Measurements from ENCODE around the gene OR52W1. TPM values are rescaled to one million over a fixed set of nuclear protein-coding genes. Genes with fewer than 3 reads are reported as not detected.
A peak's percentile ranks its signal among the peaks of the same experiment; 100 is the strongest.

The OR52W1 gene
- total and polyA plus RNA-seq, 10 of the 15 experiments (the other 5 are each of a cell fraction or from before 2014, with no cell fraction given): not detected

DNA sequence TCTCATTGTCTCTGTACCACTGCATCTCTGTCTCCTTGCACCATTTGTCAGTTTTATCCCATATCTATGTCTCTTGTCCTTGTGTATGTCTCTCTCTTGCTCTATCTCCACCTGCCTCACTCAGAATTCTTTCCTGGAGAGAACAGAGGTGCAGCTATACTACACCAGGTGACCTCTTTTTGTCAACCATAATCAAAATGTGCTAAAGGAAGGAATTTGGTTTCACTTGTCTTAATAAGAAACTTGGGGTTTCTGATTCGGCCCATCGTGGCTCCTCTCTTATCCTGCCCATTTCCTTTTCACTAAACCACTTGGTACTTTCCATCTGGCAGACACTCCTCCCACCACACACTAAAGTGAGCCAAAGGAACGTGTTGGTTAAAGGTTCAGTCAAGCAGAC lies 4.3 kb downstream of the OR52W1 start:
- DNase-seq (ENCODE audit: low read depth, low spot score): peak; percentile 58
- H3K4me3 ChIP-seq: no peak overlapping the region
- no peaks in the 10 kb centered on the region for H4K20me1 ChIP-seq (ENCODE audit: control insufficient read depth, insufficient read depth)
- H3K4me2 ChIP-seq (ENCODE audit: control insufficient read depth, insufficient read depth): no peak overlapping the region
- H3K27ac ChIP-seq (ENCODE audit: control insufficient read depth, insufficient read depth): 0 out of 2 replicates have a peak overlapping the region, but pooled peaks have one; percentile 0
- no peaks in the 10 kb centered on the region for H3K79me2 ChIP-seq (ENCODE audit: control insufficient read depth, insufficient read depth, low read length)
- H3K9me3 ChIP-seq (replicated peaks; ENCODE audit: control insufficient read depth, insufficient read depth, low read length): no peaks in the 10 kb centered on the region
- no TSS peak for BruUV-seq (replicated peaks)
- H3K4me1 ChIP-seq (ENCODE audit: control insufficient read depth, insufficient read depth, low read length): peaks cover 9% of the 10 kb centered on the region
- ChIA-PET POLR2A (no interaction called here), SMC1A (ENCODE audit: uncharacterized antibody, unreplicated experiment) (interaction anchor here (0.8 to 2.7 kb wide), 4 partner anchors 12 to 159 kb away, joined by 3 to 12 read pairs (median 4); partner anchors contain the start of gene FHIP1B), CTCF (interaction anchor here (1.0 to 1.7 kb wide), 3 partner anchors 48 to 96 kb away, joined by 3 to 7 read pairs (median 3); no protein-coding TSS in a partner anchor), RAD21 (ENCODE audit: unreplicated experiment) (no interaction called here)
- peak; percentile 86 for ATAC-seq
- 2% methylated on average over 3 of the region's 3 CpGs for WGBS (ENCODE audit: insufficient coverage, insufficient replicate concordance, low lambda C conversion rate, missing lambda C conversion rate)
- in situ Hi-C loops (cut with MboI) (no loop called here), intact Hi-C loops (cut with micrococcal nuclease; ENCODE audit: unreplicated experiment) (no loop called here)
- peak; percentile 56 for FAIRE-seq
- no peaks in the 10 kb centered on the region; a peak in 1 of 4 replicates for H3K36me3 ChIP-seq (ENCODE audit: control insufficient read depth in 2 of 2, insufficient read depth in 2 of 2, low read length in 1 of 2)
- H3K9ac ChIP-seq (ENCODE audit: control insufficient read depth, insufficient read depth, low read length): no peak overlapping the region
- no peak overlapping the region for H2AFZ ChIP-seq (ENCODE audit: control insufficient read depth, low read depth, low read length)
- H3K27me3 ChIP-seq (replicated peaks in 1 of 2; ENCODE audit: control insufficient read depth in 2 of 2, insufficient read depth in 2 of 2, low read length in 1 of 2): no peaks in the 10 kb centered on the region
- TF ChIP-seq BHLHE40 (IDR thresholded peaks at IDR 0.05; ENCODE audit: borderline replicate concordance in 1 of 2, low read depth in 2 of 2, low read length in 1 of 2): peak; percentile 18 to 69; a peak in 2 of 4 replicates
- TF ChIP-seq, protein P1, sequence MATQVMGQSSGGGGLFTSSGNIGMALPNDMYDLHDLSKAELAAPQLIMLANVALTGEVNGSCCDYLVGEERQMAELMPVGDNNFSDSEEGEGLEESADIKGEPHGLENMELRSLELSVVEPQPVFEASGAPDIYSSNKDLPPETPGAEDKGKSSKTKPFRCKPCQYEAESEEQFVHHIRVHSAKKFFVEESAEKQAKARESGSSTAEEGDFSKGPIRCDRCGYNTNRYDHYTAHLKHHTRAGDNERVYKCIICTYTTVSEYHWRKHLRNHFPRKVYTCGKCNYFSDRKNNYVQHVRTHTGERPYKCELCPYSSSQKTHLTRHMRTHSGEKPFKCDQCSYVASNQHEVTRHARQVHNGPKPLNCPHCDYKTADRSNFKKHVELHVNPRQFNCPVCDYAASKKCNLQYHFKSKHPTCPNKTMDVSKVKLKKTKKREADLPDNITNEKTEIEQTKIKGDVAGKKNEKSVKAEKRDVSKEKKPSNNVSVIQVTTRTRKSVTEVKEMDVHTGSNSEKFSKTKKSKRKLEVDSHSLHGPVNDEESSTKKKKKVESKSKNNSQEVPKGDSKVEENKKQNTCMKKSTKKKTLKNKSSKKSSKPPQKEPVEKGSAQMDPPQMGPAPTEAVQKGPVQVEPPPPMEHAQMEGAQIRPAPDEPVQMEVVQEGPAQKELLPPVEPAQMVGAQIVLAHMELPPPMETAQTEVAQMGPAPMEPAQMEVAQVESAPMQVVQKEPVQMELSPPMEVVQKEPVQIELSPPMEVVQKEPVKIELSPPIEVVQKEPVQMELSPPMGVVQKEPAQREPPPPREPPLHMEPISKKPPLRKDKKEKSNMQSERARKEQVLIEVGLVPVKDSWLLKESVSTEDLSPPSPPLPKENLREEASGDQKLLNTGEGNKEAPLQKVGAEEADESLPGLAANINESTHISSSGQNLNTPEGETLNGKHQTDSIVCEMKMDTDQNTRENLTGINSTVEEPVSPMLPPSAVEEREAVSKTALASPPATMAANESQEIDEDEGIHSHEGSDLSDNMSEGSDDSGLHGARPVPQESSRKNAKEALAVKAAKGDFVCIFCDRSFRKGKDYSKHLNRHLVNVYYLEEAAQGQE (IDR thresholded peaks at IDR 0.05; ENCODE audit: low read depth, low read length): no peak
- TF ChIP-seq, protein P2, sequence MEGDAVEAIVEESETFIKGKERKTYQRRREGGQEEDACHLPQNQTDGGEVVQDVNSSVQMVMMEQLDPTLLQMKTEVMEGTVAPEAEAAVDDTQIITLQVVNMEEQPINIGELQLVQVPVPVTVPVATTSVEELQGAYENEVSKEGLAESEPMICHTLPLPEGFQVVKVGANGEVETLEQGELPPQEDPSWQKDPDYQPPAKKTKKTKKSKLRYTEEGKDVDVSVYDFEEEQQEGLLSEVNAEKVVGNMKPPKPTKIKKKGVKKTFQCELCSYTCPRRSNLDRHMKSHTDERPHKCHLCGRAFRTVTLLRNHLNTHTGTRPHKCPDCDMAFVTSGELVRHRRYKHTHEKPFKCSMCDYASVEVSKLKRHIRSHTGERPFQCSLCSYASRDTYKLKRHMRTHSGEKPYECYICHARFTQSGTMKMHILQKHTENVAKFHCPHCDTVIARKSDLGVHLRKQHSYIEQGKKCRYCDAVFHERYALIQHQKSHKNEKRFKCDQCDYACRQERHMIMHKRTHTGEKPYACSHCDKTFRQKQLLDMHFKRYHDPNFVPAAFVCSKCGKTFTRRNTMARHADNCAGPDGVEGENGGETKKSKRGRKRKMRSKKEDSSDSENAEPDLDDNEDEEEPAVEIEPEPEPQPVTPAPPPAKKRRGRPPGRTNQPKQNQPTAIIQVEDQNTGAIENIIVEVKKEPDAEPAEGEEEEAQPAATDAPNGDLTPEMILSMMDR (IDR thresholded peaks at IDR 0.05 in 2 of 3, conservative IDR thresholded peaks at IDR 0.05 in 1 of 3; ENCODE audit: control insufficient read depth in 2 of 3, extremely low read depth in 1 of 3, insufficient read depth in 1 of 3, low read depth in 3 of 3, low read length in 3 of 3): no peak
- TF ChIP-seq DPF2 (IDR thresholded peaks at IDR 0.05): 0 out of 2 replicates have a peak, but pooled peaks have one; percentile 19
- no peak for TF ChIP-seq STAT3 (IDR thresholded peaks at IDR 0.05; ENCODE audit: low read depth, low read length)
- no peak for TF ChIP-seq KLF5 (IDR thresholded peaks at IDR 0.05; ENCODE audit: partially characterized antibody)
- TF ChIP-seq CHD2 (IDR thresholded peaks at IDR 0.05; ENCODE audit: borderline replicate concordance, low read depth, low read length): no peak
- no peak for TF ChIP-seq GABPA (IDR thresholded peaks at IDR 0.05; ENCODE audit: low read depth)
- no peak for TF ChIP-seq SMC3 (IDR thresholded peaks at IDR 0.05; ENCODE audit: borderline replicate concordance, low read length)
- no peak for TF ChIP-seq CEBPB (IDR thresholded peaks at IDR 0.05; ENCODE audit: borderline replicate concordance in 1 of 2, low read depth in 2 of 2, low read length in 2 of 2)
- no peak for TF ChIP-seq ZBED1 (IDR thresholded peaks at IDR 0.05; ENCODE audit: borderline replicate concordance)
- TF ChIP-seq TARDBP (IDR thresholded peaks at IDR 0.05; ENCODE audit: borderline replicate concordance): no peak
- TF ChIP-seq HDGF (IDR thresholded peaks at IDR 0.05): 0 out of 2 replicates have a peak, but pooled peaks have one; percentile 57
- TF ChIP-seq HDAC2 (IDR thresholded peaks at IDR 0.05): no peak
- TF ChIP-seq, protein P3, sequence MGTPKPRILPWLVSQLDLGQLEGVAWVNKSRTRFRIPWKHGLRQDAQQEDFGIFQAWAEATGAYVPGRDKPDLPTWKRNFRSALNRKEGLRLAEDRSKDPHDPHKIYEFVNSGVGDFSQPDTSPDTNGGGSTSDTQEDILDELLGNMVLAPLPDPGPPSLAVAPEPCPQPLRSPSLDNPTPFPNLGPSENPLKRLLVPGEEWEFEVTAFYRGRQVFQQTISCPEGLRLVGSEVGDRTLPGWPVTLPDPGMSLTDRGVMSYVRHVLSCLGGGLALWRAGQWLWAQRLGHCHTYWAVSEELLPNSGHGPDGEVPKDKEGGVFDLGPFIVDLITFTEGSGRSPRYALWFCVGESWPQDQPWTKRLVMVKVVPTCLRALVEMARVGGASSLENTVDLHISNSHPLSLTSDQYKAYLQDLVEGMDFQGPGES (IDR thresholded peaks at IDR 0.05): no peak
- TF ChIP-seq, protein P4, sequence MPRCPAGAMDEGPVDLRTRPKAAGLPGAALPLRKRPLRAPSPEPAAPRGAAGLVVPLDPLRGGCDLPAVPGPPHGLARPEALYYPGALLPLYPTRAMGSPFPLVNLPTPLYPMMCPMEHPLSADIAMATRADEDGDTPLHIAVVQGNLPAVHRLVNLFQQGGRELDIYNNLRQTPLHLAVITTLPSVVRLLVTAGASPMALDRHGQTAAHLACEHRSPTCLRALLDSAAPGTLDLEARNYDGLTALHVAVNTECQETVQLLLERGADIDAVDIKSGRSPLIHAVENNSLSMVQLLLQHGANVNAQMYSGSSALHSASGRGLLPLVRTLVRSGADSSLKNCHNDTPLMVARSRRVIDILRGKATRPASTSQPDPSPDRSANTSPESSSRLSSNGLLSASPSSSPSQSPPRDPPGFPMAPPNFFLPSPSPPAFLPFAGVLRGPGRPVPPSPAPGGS (IDR thresholded peaks at IDR 0.05; ENCODE audit: borderline replicate concordance, insufficient read depth, low read depth, low read length, poor library complexity, severe bottlenecking): no peak

Data from GM12878 (cell line).